HG03575 (cell line): ENCODE measurements around the gene TRIM68.

ENCODE experiments used
- ATAC-seq: cut with Tn5 transposase; IDR thresholded peaks from one replicate; pipeline ENCODE4 v1.9.1; 2021; ENCODE audit not compliant: unreplicated experiment, insufficient number of reproducible peaks, low FRiP score; ENCODE audit errors: extremely low read depth

Gene TRIM68

GRCh38 chr11:4607096-4607495 lies 935 bp downstream of the TRIM68 start:
- ATAC-seq, result no peak

DNA sequence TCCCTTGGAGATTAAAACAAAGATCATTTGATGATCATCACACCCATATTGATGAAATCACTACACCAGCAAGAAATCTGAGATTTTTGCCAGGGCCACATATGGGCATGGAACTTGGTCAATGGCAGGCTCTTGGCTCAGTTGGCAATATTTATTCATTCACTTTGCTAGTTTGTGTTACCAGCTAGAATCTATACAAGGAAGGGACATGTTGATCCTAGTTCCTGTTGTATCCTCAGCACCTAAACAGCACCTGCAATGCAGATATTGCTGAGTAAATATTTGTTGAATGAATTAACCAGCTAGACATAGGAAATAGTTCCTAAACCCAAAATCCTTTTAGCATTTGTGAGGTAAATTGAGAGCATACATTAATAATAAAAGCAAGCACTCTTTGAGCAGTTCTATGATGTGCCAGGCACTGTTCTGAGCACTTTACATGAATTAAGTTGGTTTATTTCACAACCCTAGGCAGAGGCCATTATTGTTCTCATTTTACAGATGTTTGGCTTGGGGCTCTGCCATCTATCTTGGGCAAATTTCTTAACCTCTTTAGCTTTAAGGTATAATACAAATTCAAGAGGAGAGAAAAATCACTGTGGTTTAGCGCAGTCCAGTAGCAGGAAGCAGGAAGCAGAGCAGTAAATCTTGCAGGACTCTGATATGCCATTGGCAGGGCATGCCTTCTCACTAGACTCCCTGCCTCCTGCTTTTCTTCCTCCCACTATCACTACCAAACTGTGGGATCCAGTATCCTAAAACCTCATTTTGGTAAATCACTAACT lies 1.6 kb downstream of the TRIM68 start:
- ATAC-seq, result no peak

GRCh38 chr11:4605057-4605456 lies 3.0 kb downstream of the TRIM68 start:
- ATAC-seq, result no peak

- ATAC-seq, result no peak
Measured at GRCh38 chr11:4593739-4594138, 14.3 kb downstream of the TRIM68 start, which contains the start of gene OR52I1. Gene OR52I1 (plus strand): TSS chr11:4594039. CDS start chr11:4594039, 0 bp downstream.

- ATAC-seq, result no peak
Measured at GRCh38 chr11:4589017-4589416, 19.0 kb downstream of the TRIM68 start.

- ATAC-seq, result no peak
Measured at GRCh38 chr11:4581443-4581842, 26.6 kb downstream of the TRIM68 start, which contains the start of gene OR52I2. Gene OR52I2 (plus strand): TSS chr11:4581743.

DNA sequence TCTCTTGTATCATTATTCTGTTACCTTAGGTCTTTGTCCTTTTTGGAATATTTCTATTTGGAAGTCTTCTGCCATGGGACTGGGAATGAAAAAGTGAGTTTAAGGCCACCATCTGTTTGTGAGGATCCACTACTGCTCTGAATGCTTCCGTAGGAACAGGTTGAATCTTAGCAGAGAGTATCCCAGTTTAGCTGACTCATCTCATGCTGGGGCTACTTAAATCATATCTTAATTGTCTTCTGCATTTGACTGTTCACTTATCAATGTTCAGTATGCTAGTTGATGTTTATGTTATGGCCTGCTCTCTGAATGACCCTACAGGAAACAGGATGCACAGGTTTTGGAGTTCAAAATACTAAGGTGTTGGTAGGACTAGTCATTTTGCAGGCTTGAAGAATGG lies 27.9 kb downstream of the TRIM68 start:
- ATAC-seq, result no peak

GRCh38 chr11:4578624-4579023 lies 29.4 kb downstream of the TRIM68 start:
- no peak for ATAC-seq

DNA sequence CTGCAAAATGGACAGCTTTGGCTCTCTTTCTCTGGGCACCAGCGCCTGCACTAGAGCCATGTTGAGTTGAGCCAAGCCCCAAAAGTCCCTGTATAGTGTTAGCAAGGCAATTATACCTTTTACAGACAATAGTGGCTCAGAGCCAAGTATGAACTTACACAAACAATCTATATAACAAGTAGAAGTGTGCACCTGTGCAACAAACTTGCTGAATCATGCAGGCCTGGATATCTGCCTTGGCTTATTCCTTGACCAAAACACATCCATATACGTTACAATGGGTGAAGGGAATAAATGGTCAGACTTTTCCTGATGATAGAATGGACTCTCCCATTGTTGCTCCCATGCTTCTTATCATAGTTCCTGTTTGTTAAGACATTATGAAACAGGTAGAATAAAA lies 30.3 kb downstream of the TRIM68 start:
- no peak for ATAC-seq

DNA sequence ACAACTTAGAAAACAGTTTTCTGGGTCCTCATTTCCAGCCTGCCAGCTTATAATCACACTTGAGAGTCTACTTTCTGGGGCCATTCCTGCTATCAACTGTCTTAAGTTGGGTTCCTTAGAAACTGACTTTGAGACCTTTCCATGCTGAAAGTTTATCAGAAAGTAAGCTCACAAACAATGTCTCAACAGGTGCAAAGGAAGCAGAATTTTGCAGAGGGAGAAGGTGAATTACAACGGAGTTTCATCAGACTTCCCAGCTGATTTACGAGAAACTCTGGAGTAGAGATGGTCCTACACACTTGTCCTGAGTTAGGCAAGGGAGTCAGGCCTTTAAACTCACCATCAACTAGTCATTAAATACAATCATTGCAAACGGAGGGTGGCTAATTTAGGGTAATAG lies 31.2 kb downstream of the TRIM68 start:
- no peak for ATAC-seq

GRCh38 chr11:4569075-4569474 lies 39.0 kb downstream of the TRIM68 start:
- no peak for ATAC-seq

DNA sequence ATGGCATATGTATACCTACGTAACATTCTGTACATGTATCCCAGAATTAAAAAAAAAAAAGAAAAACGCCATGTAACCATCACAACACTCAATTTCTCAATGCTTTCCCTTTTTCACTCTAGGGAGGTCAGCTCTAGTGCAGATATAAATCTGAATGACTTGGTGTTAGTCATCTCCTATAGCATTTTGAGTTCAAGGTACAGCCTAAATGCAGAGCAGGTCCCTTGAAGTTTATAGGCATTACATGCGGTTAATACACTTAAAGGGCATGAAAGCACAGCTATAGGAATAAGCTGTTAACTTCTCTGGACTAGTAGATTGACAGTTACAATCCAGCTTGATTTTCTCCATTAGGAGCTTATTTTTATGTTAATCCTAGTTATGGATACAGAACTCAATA lies 42.7 kb downstream of the TRIM68 start:
- ATAC-seq, result no peak

- ATAC-seq, result no peak
Measured at GRCh38 chr11:4560467-4560866, 47.6 kb downstream of the TRIM68 start.

GRCh38 chr11:4559527-4560440 lies 48.2 kb downstream of the TRIM68 start:
- no peak for ATAC-seq

- no peak for ATAC-seq
Measured at GRCh38 chr11:4551346-4551979, 56.6 kb downstream of the TRIM68 start.
